Sigmoid colon (tissue), 4 donors: ENCODE data around the gene ZC3H8.

ENCODE experiments used
- EP300 ChIP-seq, 4 donors: sonication (generic); formaldehyde crosslinking; IDR thresholded peaks; one replicate each; pipeline ENCODE4 v1.6.1; 2017; ENCODE audit warnings: antibody characterized with exemption in 4 of 4
- TF ChIP-seq, protein P1 (sequence below), 4 experiments: fragments of 450-650 bp in 3 of 4; fragments of 200-600 bp in 1 of 4; IDR thresholded peaks; one replicate each; pipeline ENCODE4 v1.5.1; 2016 to 2019; ENCODE audit warnings: antibody characterized with exemption in 4 of 4, mild to moderate bottlenecking in 3 of 4, moderate library complexity in 2 of 4

DNA sequence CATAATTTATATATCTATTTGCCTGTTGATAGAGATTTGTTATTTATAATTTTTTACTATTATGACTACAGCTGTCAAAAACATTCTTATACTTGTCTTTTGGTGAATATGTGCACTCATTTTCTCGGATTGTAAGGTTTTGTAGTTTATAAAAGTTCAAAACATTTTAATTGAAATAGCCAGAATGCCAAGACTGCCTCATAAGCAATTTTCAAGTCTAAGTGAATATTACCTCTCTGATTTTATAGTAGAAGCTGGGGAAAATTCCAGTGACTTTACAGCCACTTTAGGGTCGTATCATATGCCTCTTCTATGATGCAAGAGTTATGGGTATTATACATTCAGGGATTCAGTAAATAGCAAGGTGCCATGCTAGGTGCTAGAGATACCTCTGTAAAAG lies 41.6 kb upstream of the ZC3H8 start:
- no peak for TF ChIP-seq EP300 (IDR thresholded peaks at IDR 0.05)
- TF ChIP-seq, protein P1, sequence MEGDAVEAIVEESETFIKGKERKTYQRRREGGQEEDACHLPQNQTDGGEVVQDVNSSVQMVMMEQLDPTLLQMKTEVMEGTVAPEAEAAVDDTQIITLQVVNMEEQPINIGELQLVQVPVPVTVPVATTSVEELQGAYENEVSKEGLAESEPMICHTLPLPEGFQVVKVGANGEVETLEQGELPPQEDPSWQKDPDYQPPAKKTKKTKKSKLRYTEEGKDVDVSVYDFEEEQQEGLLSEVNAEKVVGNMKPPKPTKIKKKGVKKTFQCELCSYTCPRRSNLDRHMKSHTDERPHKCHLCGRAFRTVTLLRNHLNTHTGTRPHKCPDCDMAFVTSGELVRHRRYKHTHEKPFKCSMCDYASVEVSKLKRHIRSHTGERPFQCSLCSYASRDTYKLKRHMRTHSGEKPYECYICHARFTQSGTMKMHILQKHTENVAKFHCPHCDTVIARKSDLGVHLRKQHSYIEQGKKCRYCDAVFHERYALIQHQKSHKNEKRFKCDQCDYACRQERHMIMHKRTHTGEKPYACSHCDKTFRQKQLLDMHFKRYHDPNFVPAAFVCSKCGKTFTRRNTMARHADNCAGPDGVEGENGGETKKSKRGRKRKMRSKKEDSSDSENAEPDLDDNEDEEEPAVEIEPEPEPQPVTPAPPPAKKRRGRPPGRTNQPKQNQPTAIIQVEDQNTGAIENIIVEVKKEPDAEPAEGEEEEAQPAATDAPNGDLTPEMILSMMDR (IDR thresholded peaks at IDR 0.05) = no peak
